ENCODE results near the gene ADAMTS17.

ADAMTS17 gene

DNA sequence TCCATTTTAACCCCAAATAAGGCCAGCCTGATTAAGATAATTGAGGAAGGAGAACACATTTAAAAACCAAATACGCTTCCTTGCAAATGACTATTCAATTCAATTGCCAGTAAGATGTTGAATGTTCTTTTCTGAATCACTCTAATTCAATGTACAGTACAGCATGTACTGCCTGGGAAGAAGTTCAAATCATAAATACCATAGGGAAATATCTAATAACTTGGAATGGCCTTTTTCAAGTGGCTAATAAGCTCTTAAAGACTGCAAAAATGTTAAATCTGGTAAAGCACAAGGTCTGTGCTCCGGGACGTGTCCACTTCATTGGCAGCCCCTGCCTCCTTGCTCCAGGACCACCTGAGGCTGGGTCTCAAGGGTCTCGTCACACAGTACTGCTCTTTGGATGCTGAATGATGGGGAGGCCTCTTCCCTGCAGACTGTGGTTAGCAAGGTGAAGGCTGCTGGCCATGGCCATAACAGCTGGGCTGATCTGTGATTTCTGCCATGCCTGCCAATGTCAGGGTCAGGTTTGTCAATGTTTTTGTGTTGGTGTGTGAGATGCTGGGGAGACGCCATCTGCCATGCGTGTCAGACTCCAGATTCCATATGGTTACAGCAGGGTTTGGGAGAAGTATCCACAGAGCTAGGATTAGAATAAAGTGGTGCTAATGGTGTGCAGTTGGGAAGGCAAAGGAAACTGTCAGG lies 300.5 kb downstream of the ADAMTS17 start:
- DNase-seq = no peak

DNA sequence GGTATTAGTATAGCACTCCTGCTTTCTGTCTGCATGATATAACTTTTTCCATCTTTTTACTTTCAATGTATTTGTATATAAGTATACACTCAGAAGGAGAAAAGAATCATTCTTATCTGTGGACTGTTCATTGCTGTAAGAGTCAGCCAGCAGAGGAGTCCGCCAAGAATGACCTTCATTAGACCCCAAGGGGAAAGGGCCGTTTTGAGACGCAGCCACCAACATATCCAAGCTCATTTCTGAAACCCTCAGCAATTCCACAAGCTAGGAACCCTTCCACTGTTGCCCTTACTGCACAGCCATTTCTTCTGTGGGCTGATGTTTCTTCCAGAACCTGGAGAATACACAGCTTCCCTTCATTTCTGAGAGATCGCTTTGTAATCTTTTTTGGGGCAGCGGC lies 301.8 kb downstream of the ADAMTS17 start:
- DNase-seq = no peak

DNA sequence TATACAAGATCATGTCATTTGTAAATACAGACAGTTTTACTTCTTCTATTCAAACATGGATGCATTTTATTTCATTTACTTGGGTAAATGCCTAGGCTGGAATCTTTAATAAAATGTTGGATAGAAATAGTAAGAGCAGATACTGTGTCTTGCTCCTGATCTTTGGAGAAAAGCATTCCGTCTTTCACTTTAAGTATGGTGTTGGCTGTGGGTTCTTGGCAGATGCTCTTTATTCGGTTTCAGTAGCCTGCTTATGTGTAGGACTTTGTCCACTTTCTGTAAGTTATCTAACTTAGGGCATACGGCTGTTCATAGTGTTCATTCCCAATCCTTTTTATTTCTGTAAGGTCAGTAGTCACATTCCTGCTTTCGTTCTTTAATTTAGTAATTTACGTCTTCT lies 303.0 kb downstream of the ADAMTS17 start:
- DNase-seq = no peak

DNA sequence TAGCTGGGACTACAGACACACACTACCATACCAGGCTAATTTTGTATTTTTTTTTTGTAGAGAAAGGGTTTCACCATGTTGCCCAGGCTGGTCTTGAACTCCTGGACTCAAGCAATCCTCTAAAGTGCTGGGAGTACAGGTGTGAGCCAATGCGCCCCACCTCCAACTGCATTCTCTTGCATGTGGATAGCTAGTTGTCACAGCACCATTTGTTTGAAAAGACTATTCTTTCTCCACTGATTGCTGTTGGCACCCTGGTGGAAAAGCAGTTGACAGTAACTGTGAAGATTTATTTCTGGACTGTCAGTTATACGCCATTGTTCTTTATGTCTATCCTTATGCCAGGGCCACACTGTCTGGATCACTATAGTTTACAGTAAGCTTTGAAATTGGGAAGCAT lies 303.9 kb downstream of the ADAMTS17 start:
- DNase-seq = no peak

DNA sequence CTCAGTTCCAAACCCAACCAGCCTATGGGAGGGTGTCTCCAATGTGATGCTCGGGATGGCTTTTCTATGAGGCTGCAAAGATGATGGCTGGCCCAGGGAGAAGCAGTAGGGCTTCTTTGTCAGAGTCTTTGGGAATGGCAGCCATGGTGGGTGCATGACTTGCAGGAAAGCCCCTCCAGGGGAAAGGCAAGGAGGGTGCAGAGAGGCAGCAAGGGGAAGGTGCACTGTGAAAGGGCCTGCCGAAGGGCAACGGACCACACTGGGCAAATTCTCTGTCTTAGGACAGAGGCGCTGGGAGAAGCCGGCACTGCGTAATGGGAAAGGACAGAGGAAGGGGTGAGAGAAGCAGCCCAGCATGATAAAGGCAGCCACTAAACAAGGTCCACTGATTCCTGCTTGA lies 305.8 kb downstream of the ADAMTS17 start:
- DNase-seq = no peak

DNA sequence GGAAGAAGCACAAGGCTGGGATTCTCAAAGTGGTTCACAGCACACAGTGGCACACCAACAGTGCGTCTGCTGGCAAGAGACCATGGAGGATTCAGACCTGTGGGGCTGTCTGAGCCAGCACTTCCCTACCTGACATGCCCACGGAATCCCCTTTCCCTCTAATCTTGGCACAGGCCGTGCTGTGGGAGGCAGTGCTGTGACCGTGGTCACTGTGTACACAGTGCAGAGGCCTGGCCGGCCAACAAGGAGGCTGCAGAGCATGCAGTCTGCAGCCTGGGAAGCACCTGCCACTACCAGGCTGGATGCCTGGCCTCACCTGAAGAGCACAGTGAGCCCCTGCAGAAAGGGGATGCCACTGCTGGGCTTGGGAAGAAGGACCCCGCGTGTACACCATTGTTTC lies 307.6 kb downstream of the ADAMTS17 start:
- DNase-seq = no peak

DNA sequence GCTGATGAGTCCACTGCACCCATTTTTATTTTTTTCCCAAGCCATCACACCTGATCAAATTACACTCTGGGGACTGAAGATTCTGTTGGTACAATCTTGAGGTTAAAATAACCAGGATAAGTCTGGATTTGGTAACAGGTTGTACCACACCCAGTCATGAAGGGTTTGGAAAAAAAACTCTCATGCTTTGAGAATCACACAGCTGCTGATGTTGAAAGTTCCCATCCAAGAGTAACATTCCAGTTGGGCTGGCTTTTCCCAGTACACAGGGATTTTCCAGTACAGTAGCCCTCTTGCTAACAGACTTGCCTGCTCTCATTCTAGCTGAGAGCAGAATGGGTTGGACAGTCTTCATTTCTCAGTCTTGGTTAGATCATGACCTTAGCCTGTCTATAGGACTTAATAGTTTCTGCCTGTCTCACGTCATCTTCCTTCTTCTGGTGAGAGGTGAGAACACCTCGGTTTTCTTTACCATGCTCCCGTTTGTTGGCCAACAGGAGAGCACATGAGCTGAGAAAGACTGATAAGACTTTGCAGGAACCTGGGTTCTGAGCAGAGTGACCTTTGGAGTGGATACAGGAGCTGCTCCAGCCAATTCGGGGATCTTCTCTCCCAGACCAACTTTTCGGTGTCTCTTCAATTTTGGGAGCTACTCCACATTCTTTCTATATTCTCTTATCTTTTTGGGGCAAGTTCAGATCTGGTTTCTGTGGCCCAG lies 308.5 kb downstream of the ADAMTS17 start:
- DNase-seq = no peak

DNA sequence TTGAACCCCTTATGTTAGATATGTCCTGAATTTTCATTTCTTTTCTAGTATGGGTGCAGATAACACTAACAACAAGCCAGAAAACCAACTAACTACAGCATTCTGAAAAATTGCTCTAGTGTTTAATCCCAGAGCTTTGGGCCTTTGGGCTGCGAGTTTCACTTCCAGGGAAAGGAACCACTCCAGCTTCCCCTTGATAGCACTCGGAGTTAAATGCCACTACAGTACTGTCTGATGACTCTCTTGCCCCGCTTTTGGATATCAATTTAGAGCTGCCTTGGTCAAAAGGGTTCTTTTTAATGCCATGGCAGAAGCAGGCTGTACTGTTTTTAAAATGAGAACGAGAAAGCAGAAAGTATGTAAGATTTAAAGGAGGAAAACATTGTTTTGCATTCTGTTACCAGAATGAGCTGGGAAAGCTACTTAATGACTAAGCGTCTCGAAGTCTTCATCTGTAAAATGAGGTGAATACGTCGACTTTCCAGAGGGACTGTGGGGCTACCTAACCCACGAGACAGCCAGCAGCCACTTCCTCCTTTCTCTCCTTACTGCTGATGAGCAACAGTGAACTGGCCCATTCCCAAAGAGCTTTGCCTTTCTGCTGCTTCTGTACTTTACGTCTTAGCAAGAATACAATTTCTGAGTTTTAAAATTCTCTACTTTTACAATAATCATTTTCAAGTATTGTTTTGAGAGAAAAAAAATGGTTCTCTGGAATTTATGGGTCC lies 309.3 kb downstream of the ADAMTS17 start:
- DNase-seq = no peak

DNA sequence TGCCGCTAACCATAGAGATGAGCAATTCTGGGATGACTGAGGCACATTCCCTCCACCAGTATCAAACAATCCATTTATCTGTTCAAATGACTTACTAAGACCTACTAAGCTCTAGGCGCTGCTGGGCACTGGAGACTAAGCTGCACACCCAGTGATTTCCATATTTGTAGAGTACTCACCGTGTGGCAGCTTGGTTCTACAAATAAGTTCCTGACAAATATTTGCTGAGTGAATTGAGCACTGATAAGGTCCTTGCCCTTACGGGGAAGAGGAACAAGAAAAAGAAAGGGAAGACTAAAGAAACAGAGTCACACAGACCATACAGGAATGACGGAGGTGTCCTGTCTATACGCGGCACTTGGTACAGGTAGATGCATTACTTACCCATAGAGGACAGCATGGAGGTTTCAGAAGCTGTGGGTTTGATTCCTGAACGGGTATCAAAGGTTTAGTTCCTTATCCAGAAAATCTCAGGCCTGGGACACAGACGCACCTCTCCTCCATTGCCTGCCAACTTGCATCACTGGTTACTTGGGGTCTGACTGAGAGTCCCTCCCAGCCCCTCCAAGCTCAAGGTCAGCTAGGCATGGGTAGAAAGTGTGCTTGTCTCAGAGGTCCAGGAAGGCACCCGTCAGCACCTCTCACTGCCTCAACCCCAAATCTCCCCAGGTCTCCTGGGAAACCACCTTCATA lies 310.0 kb downstream of the ADAMTS17 start:
- no peak for DNase-seq

DNA sequence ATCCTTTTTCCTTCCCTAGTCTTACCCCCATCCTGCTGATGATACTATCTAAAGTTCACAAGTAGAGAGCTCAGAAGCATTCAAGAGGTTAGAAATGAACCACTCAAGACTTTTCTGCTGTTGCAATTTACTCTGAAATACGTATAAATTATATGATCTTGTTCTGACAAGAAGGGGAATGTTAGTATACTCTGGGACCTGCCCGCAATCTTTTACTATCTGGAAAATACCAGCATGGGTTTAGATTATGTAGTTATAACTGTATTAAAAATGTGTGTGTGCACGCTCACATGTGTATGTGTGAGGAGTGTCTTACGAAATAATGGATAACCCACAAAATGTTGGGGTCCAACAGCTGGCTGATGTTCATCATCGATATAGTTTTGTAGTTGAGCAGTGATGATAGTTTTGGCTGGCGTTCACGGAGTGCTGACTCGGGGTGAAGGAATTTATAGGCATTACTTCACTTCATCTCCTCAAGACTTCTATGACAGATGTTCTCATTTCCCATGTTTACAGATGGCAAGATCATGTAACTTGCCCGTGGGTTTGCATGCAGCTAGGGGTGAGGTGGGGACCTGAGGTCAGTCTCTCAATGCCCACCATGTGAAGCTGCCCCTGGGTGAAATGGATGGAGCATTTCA lies 311.1 kb downstream of the ADAMTS17 start:
- DNase-seq = no peak

DNA sequence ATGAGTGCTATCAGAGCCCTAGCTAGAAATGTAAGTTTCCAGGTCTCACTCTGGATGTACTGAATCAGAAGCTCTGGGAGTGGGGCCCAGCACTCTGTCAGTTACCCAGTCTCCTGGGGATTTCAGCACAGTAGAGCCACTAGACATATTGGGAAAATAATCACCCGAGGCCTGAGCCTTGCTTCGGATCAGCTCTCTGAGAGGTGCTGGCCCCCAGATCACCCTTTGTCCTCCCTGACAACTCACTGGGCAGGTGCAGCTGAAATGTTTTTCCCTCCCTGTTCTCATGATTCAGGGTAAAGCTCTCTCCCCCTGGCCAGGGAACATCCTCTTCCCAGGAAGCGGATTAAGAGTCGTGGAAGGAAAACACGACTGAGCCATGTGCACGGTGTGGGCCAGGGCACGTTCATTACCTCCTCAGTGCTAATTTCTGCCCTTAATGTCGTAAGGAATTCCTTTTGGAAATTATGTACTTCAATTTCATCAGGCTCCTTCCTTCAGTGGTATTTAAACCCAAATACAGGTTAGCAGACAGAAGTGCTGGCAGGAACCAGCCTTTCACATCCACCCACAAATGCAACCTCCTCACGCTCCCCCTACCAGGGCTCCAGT lies 311.8 kb downstream of the ADAMTS17 start:
- DNase-seq = no peak

DNA sequence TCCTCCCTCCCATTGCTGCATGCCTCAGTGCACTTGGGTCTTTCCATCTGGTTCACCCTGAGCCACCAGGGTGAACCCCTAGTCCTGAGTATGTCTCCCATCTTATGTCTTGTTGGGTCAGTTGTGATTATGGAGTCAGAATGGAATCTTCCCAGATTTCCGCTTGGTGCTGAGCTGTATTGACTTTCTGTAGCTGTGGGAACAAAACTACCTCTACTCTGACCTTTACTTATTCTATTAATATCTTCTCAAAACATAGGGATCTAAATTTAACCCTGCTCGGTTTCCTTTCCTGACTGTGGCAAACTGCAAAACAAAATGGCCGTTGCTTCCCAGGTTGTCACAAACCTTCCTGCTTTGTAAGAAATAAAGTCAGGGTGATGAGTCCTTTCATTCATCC lies 312.7 kb downstream of the ADAMTS17 start:
- DNase-seq = no peak

DNA sequence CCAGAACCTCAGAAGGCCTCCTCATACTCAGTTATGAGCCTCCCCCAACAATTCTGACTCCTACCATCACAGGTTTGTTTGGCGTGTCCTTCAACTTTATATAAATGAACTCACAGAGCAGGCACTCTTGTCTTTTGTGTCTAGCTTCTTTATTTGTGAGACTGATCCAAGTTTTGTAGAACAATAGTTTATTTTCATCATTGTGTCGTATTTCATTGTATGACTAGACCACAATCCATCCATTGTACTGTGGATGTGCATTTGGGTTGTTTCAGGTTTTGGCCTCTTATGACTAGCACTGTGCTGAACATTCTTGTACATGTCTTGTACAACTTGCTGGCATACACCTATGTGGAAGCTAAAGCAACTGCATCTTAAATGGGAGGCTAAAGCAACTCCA lies 315.7 kb downstream of the ADAMTS17 start:
- no peak for DNase-seq

DNA sequence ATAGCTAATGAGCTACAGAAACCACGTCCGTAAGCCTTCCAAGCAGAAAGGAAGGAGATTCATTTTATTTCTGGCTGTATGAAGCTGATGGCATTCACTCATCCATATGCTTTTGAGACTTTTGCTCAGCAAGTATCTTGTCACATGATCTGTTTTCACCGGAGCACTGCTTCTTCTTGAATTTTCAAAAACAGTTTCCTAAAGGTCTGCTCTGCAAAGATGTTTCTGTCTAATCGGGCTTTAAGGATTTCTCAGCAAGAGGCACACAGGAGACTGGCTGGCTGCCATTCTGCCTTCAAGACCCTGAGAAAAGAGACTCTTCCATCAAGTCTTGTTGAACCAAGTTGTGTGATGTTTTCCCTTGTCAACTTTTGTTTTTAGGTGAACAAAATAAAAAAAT lies 319.0 kb downstream of the ADAMTS17 start:
- DNase-seq = no peak

DNA sequence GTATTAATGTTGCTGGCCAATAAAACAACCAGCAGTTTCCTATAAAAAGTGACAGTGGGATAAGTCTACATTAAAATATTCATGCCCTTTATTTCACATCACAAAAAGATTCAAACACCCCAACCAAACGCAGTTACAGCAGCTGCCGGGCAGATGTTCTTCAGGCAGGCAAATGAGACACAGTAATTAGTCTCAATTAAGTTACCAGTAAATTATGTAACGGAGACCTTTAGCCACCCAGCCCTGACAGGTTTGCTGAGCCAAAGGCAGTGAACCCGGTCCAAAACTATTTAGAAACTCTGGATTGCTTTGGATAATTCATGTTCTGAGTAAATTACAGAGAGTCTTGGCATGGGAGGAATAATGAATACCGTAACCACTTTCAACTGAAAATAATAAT lies 319.4 kb downstream of the ADAMTS17 start:
- DNase-seq = no peak

DNA sequence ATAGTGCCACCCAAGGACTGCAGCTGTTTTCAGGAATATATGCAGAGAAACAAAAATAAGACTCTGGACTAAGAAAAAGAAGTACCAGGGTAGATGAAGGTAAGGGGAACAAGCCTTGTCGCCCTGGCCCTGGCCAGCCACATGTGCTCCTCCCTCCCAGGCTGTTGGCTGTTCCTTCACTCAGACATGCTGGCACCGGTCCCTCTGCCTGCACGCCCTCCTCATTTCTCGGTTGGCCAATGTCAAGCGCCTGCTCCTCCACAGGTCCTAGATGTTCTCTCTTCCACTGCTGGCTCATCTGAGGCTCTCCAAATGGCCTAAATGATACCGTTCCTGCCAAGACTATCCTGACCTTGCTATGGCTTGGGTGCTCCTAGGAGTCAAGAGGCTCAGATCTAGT lies 320.1 kb downstream of the ADAMTS17 start:
- DNase-seq = no peak

DNA sequence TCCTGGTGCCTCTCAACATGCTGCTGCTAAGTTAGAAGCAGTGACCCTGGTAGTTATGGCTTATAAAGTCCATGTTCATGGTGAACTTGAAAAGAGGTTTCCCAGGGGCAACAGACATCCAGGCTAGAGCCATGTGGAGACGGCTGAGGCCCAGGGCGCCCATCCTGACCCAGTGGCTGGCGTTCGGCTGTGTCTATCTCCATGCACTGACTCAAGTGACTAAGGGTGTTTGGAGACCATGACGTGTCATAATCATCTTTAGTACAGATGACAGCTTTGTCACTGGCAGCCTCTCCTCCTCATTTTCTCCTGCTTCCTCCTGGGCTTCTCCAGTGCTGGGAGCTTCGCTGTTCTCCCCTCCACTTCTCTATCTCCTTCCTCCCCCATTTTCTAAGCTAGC lies 321.2 kb downstream of the ADAMTS17 start:
- no peak for DNase-seq

DNA sequence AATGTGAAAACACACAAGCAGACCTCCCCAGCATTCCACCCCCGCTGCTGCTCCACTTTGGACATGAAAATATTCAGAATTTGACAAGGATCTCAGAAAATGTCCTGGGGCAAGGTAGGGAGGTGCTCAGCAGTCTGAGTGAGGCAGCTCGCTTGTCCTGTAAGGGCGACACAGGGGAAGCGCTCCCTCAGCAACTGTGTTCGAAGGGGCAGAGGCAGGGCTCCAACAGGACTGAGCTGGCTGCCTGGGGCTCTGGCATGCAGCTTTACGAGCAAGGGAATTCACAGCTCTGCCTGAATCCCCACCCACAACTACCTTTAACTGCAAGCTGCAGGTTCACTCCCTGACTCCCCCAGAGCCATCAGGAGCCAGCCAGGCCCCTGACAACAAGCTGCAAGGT lies 321.6 kb downstream of the ADAMTS17 start:
- DNase-seq = no peak

DNA sequence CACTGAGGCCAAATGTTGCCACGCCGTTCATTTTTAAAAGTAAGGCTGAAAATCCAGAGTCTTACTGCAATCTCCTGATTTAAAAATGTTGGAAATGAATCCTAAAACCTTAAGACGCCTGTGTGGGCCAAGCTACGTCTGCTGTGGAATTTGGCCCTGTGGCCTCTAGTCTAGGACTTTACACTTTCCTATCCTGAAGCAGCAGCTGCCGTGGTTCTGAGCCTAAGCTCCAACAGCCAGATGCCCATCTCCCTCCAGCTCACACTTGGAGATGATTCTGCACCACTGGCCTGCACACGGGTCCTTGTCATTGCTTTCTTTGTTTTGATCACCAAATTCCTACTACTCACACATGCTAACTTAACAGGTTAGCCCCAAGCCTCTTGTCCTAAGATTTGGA lies 322.2 kb downstream of the ADAMTS17 start:
- DNase-seq = no peak

DNA sequence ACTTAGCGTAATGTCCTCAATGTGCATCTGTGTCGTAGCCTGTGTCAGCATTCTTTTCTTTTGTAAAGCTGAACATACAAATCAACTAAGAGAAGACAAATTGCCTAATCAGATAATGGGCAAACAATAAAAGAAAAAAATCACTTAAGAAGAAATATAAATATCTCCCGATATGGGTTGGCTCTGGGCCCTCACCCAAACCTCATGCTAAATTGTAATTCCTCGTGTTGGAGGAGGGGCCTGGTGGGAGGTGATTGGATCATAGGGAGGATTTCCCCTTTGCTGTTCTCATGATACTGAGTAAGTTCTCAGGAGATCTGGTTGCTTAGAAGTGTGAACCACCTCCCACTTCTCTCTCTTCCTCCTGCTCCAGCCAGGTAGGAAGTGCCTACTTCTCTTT lies 323.6 kb downstream of the ADAMTS17 start:
- DNase-seq = no peak

DNA sequence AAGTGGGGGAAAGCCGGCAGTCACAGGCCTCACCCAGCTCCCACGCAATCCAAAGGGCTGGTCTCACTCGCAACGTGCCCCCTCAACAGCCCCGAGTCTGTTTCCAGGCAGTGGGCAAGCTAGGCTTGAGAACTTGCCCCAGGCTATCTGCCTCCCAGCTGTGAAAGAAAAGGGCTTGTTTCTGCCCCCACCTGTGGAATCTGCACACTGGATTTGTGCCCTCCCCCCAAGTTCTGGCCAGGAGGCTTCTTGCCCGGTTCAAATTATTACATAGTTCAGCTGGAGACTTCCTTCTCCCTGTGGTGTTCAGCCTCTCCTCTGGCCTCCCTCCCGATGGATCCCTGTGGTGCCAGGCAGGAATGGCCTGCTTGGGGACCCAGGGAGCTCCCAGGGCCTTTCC lies 324.6 kb downstream of the ADAMTS17 start:
- no peak for DNase-seq

DNA sequence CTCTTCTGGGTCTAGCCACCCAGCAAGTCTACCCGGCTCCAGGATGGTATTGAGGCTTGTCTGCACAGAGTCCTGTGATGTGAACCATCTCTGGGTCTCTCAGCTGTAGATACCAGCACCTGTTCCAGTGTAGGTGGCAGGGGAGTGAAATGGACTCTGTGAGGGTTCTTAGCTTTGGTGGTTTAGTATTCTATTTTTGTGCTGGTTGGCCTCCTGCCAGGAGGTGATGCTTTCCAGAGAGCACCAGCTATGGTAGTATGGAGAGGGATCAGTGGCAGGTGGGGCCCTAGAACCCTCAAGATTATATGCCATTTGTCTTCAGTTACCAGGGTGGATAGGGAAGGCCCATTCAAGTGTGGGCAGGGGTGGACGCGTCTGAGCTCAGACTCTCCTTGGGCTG lies 325.1 kb downstream of the ADAMTS17 start:
- DNase-seq = no peak

DNA sequence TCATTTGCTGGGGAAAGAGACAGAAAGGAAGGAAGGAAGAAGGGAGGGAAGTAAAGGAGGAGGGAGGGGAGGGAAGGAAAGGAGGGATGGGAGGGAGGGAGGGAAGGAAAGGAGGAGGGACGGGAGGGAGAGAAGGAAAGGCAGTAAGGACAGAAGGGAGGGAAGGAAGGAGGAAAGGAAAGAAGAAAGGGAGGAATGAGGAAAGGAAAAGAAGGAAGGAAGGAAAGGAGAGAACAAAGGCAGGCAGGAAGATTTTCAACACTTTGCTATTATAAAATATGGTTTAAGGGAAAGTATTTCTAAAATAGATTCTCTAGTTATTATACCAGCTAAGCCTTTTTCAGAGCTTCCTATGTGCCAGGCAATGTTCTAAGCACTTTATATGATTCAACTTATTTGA lies 330.5 kb downstream of the ADAMTS17 start:
- no peak for DNase-seq

All from activated CD4-positive, alpha-beta T cell treated with anti-CD3 and anti-CD28 coated beads, Interleukin-2, amount 50 U/mL, for 4 hours (primary cell).